OCI-LY3 (cell line): ENCODE measurements around the gene PCGF1.

ENCODE experiments used
- EZH2phosphoT487 ChIP-seq: fragments of 200-600 bp; shearing (Covaris generic); IDR thresholded peaks from 2 replicates; pipeline ENCODE4 v1.6.1; 2018; ENCODE audit warnings: antibody characterized with exemption, mixed run types, low read depth
- TF ChIP-seq, protein P1 (sequence below): fragments of 200-600, 300-600 bp; sonication (generic); IDR thresholded peaks from 2 replicates; pipeline ENCODE4 v1.5.1; 2014; ENCODE audit warnings: antibody characterized with exemption, low read length, low read depth

DNA sequence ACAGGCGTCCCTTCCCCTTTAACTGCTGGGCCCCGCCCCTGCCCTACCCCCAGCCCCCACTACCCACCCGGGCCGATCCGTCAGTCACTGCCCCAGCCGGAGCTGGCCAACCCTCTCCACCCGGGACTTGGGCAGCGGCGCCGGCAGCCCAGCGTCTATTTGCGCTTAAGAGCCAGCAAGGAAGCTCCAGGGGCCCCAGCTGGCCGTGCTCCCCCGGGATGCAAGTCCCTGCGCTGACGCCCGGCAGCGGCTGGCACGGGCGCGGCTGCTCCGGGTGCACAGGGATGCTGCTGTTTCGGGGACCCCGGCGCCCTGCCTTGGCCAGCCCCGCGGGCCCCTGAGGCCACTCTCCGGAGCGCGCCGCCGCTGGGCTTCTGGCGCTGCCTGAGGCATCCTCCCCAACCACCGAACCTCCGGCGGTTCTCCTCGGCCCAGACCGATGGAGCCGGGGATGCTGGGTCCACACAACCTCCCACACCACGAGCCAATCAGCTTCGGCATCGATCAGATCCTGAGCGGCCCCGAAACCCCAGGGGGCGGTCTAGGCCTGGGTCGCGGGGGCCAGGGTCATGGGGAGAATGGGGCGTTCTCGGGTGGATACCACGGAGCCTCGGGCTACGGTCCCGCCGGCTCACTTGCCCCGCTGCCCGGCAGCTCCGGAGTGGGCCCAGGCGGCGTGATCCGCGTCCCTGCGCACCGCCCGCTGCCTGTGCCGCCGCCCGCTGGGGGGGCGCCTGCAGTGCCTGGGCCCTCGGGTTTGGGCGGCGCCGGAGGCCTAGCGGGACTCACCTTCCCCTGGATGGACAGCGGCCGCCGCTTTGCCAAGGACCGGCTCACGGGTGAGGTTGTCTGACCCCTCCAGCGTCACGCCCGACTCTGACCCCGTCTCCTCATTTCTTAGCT is 7.1 kb upstream of the PCGF1 start, which contains the start of gene TLX2:
- TF ChIP-seq, protein P1, sequence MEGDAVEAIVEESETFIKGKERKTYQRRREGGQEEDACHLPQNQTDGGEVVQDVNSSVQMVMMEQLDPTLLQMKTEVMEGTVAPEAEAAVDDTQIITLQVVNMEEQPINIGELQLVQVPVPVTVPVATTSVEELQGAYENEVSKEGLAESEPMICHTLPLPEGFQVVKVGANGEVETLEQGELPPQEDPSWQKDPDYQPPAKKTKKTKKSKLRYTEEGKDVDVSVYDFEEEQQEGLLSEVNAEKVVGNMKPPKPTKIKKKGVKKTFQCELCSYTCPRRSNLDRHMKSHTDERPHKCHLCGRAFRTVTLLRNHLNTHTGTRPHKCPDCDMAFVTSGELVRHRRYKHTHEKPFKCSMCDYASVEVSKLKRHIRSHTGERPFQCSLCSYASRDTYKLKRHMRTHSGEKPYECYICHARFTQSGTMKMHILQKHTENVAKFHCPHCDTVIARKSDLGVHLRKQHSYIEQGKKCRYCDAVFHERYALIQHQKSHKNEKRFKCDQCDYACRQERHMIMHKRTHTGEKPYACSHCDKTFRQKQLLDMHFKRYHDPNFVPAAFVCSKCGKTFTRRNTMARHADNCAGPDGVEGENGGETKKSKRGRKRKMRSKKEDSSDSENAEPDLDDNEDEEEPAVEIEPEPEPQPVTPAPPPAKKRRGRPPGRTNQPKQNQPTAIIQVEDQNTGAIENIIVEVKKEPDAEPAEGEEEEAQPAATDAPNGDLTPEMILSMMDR: no peak
- TF ChIP-seq EZH2phosphoT487: no peak
